Ishikawa (cell line): ENCODE measurements around the gene ARHGEF28.

ENCODE experiments used
- CEBPB ChIP-seq: IDR thresholded peaks from 2 replicates; pipeline ENCODE4 v1.6.1; 2012
- CREB1 ChIP-seq: IDR thresholded peaks from 2 replicates; pipeline ENCODE4 v1.6.1; 2012; ENCODE audit warnings: low read depth
- EGR1 ChIP-seq: IDR thresholded peaks from 2 replicates; pipeline ENCODE4 v1.6.1; 2012
- EP300 ChIP-seq: IDR thresholded peaks from 2 replicates; pipeline ENCODE4 v1.6.1; 2012; ENCODE audit warnings: borderline replicate concordance
- FOXM1 ChIP-seq: IDR thresholded peaks from 2 replicates; pipeline ENCODE4 v1.6.1; 2012; ENCODE audit warnings: low read depth, borderline replicate concordance
- NFIC ChIP-seq: IDR thresholded peaks from 2 replicates; pipeline ENCODE4 v1.6.1; 2012
- RAD21 ChIP-seq: IDR thresholded peaks from 2 replicates; pipeline ENCODE4 v1.6.1; 2012; ENCODE audit warnings: low read depth
- TAF1 ChIP-seq: IDR thresholded peaks from 2 replicates; pipeline ENCODE4 v1.6.1; 2012; ENCODE audit warnings: low read depth, mild to moderate bottlenecking
- TCF12 ChIP-seq: IDR thresholded peaks from 2 replicates; pipeline ENCODE4 v1.6.1; 2012; ENCODE audit warnings: low read depth
- TEAD4 ChIP-seq: IDR thresholded peaks from 2 replicates; pipeline ENCODE4 v1.6.1; 2012
- YY1 ChIP-seq: IDR thresholded peaks from 2 replicates; pipeline ENCODE4 v1.6.1; 2012; ENCODE audit warnings: low read depth
- ZBTB7A ChIP-seq: IDR thresholded peaks from 2 replicates; pipeline ENCODE4 v1.6.1; 2012; ENCODE audit warnings: low read depth
- TF ChIP-seq, protein P1 (sequence below): IDR thresholded peaks from 2 replicates; pipeline ENCODE4 v1.6.1; 2012
- TF ChIP-seq, protein P2 (sequence below): IDR thresholded peaks from 2 replicates; pipeline ENCODE4 v1.6.1; 2012; ENCODE audit warnings: low read depth, mild to moderate bottlenecking

DNA sequence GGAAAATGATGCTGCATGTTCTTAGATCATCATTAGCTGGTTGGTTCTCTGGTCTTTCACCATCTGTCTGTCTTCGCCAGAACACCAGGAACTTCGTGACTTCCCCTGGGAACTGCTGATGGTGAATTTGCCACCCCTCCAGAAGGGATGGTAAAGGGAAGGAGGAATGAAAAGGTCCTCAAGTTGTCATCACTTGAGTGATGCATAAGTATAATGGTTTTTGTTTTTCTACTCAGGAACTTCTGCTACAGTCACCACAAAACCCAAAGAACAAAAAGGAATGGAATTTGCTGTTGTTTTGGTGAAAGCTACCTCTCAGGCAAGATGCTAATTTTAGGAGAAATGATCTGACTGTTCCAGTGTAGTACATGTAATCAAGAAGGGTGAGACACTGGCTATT, 328.4 kb downstream of the ARHGEF28 start:
- no peak for TF ChIP-seq FOXM1
- no peak for TF ChIP-seq TAF1
- no peak for TF ChIP-seq EP300
- no peak for TF ChIP-seq CREB1
- no peak for TF ChIP-seq CEBPB
- TF ChIP-seq YY1, result no peak
- TF ChIP-seq RAD21, result no peak
- TF ChIP-seq, protein P1, sequence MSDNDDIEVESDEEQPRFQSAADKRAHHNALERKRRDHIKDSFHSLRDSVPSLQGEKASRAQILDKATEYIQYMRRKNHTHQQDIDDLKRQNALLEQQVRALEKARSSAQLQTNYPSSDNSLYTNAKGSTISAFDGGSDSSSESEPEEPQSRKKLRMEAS, result no peak
- TF ChIP-seq EGR1, result no peak
- no peak for TF ChIP-seq NFIC
- TF ChIP-seq TEAD4, result no peak
- no peak for TF ChIP-seq TCF12
- TF ChIP-seq, protein P2, sequence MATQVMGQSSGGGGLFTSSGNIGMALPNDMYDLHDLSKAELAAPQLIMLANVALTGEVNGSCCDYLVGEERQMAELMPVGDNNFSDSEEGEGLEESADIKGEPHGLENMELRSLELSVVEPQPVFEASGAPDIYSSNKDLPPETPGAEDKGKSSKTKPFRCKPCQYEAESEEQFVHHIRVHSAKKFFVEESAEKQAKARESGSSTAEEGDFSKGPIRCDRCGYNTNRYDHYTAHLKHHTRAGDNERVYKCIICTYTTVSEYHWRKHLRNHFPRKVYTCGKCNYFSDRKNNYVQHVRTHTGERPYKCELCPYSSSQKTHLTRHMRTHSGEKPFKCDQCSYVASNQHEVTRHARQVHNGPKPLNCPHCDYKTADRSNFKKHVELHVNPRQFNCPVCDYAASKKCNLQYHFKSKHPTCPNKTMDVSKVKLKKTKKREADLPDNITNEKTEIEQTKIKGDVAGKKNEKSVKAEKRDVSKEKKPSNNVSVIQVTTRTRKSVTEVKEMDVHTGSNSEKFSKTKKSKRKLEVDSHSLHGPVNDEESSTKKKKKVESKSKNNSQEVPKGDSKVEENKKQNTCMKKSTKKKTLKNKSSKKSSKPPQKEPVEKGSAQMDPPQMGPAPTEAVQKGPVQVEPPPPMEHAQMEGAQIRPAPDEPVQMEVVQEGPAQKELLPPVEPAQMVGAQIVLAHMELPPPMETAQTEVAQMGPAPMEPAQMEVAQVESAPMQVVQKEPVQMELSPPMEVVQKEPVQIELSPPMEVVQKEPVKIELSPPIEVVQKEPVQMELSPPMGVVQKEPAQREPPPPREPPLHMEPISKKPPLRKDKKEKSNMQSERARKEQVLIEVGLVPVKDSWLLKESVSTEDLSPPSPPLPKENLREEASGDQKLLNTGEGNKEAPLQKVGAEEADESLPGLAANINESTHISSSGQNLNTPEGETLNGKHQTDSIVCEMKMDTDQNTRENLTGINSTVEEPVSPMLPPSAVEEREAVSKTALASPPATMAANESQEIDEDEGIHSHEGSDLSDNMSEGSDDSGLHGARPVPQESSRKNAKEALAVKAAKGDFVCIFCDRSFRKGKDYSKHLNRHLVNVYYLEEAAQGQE, result no peak
- TF ChIP-seq ZBTB7A, result no peak
